WTC11 (cell line): ENCODE results near the gene C2orf49.

Experiments used
- AFF4 ChIP-seq: sonication (generic); formaldehyde crosslinking; IDR thresholded peaks from 2 replicates; pipeline ENCODE4 v1.8.1; 2023; ENCODE audit warnings: mild to moderate bottlenecking, missing genetic modification reagents, borderline replicate concordance
- ATF6 ChIP-seq: sonication (generic); formaldehyde crosslinking; IDR thresholded peaks from 2 replicates; pipeline ENCODE4 v1.8.1; 2023; ENCODE audit warnings: mild to moderate bottlenecking, missing genetic modification reagents
- CREB1 ChIP-seq: sonication (generic); formaldehyde crosslinking; IDR thresholded peaks from 2 replicates; pipeline ENCODE4 v1.8.0; 2023; ENCODE audit warnings: mild to moderate bottlenecking, missing genetic modification reagents
- USF2 ChIP-seq: sonication (generic); formaldehyde crosslinking; IDR thresholded peaks from 2 replicates; pipeline ENCODE4 v1.8.1; 2023; ENCODE audit warnings: mild to moderate bottlenecking, missing genetic modification reagents, moderate library complexity
- TF ChIP-seq, protein P1 (sequence below): sonication (generic); formaldehyde crosslinking; IDR thresholded peaks from 2 replicates; pipeline ENCODE4 v1.8.0; 2022; ENCODE audit warnings: missing genetic modification reagents
- TF ChIP-seq, protein P2 (sequence below): fragments of 200-600 bp; IDR thresholded peaks from 2 replicates; pipeline ENCODE4 v1.8.0; 2022; ENCODE audit warnings: antibody characterized with exemption
- TF ChIP-seq, protein P3 (sequence below): sonication (generic); formaldehyde crosslinking; IDR thresholded peaks from 2 replicates; pipeline ENCODE4 v1.8.0; 2023; ENCODE audit warnings: missing genetic modification reagents
- TF ChIP-seq, protein P4 (sequence below): sonication (generic); formaldehyde crosslinking; conservative IDR thresholded peaks from 2 replicates; pipeline ENCODE4 v1.8.1; 2023; ENCODE audit warnings: mild to moderate bottlenecking, low read depth, missing genetic modification reagents, moderate library complexity
- TF ChIP-seq, protein P5 (sequence below): sonication (generic); formaldehyde crosslinking; IDR thresholded peaks from 2 replicates; pipeline ENCODE4 v1.8.1; 2022; ENCODE audit warnings: low read depth, mild to moderate bottlenecking, moderate library complexity, missing genetic modification reagents, borderline replicate concordance

DNA sequence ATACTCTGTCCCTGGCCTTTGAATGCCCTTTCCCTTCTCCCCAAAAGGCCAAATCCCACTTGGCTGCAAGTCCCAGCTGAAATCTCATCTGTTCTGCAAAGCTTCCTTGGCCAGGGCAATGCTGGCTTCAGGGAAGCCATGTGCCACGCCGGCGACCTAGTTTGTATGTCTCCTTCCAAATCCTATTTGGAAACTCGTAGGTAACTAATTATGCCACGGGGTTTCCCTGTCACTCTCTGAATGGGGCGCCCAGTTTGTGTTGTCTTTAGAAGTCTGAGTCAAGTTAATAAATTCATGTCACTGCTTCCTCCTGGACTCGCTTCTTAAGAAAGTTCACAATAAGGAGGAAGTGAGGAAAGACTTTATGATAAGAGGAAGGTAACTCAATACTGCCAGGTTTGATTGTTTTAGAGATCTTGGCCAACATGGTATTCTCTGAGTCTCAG lies 42.4 kb downstream of the C2orf49 start:
- TF ChIP-seq, protein P1, sequence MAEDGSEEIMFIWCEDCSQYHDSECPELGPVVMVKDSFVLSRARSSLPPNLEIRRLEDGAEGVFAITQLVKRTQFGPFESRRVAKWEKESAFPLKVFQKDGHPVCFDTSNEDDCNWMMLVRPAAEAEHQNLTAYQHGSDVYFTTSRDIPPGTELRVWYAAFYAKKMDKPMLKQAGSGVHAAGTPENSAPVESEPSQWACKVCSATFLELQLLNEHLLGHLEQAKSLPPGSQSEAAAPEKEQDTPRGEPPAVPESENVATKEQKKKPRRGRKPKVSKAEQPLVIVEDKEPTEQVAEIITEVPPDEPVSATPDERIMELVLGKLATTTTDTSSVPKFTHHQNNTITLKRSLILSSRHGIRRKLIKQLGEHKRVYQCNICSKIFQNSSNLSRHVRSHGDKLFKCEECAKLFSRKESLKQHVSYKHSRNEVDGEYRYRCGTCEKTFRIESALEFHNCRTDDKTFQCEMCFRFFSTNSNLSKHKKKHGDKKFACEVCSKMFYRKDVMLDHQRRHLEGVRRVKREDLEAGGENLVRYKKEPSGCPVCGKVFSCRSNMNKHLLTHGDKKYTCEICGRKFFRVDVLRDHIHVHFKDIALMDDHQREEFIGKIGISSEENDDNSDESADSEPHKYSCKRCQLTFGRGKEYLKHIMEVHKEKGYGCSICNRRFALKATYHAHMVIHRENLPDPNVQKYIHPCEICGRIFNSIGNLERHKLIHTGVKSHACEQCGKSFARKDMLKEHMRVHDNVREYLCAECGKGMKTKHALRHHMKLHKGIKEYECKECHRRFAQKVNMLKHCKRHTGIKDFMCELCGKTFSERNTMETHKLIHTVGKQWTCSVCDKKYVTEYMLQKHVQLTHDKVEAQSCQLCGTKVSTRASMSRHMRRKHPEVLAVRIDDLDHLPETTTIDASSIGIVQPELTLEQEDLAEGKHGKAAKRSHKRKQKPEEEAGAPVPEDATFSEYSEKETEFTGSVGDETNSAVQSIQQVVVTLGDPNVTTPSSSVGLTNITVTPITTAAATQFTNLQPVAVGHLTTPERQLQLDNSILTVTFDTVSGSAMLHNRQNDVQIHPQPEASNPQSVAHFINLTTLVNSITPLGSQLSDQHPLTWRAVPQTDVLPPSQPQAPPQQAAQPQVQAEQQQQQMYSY = no peak
- TF ChIP-seq, protein P2, sequence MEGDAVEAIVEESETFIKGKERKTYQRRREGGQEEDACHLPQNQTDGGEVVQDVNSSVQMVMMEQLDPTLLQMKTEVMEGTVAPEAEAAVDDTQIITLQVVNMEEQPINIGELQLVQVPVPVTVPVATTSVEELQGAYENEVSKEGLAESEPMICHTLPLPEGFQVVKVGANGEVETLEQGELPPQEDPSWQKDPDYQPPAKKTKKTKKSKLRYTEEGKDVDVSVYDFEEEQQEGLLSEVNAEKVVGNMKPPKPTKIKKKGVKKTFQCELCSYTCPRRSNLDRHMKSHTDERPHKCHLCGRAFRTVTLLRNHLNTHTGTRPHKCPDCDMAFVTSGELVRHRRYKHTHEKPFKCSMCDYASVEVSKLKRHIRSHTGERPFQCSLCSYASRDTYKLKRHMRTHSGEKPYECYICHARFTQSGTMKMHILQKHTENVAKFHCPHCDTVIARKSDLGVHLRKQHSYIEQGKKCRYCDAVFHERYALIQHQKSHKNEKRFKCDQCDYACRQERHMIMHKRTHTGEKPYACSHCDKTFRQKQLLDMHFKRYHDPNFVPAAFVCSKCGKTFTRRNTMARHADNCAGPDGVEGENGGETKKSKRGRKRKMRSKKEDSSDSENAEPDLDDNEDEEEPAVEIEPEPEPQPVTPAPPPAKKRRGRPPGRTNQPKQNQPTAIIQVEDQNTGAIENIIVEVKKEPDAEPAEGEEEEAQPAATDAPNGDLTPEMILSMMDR = no peak
- TF ChIP-seq USF2 (no peak), CREB1 (CRISPR knock-in tag) (no peak), AFF4 (CRISPR knock-in tag) (no peak), ATF6 (no peak)
- TF ChIP-seq, protein P3, sequence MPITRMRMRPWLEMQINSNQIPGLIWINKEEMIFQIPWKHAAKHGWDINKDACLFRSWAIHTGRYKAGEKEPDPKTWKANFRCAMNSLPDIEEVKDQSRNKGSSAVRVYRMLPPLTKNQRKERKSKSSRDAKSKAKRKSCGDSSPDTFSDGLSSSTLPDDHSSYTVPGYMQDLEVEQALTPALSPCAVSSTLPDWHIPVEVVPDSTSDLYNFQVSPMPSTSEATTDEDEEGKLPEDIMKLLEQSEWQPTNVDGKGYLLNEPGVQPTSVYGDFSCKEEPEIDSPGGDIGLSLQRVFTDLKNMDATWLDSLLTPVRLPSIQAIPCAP (CRISPR knock-in tag) = no peak
- TF ChIP-seq, protein P4, sequence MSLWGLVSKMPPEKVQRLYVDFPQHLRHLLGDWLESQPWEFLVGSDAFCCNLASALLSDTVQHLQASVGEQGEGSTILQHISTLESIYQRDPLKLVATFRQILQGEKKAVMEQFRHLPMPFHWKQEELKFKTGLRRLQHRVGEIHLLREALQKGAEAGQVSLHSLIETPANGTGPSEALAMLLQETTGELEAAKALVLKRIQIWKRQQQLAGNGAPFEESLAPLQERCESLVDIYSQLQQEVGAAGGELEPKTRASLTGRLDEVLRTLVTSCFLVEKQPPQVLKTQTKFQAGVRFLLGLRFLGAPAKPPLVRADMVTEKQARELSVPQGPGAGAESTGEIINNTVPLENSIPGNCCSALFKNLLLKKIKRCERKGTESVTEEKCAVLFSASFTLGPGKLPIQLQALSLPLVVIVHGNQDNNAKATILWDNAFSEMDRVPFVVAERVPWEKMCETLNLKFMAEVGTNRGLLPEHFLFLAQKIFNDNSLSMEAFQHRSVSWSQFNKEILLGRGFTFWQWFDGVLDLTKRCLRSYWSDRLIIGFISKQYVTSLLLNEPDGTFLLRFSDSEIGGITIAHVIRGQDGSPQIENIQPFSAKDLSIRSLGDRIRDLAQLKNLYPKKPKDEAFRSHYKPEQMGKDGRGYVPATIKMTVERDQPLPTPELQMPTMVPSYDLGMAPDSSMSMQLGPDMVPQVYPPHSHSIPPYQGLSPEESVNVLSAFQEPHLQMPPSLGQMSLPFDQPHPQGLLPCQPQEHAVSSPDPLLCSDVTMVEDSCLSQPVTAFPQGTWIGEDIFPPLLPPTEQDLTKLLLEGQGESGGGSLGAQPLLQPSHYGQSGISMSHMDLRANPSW (CRISPR knock-in tag) = no peak
- TF ChIP-seq, protein P5, sequence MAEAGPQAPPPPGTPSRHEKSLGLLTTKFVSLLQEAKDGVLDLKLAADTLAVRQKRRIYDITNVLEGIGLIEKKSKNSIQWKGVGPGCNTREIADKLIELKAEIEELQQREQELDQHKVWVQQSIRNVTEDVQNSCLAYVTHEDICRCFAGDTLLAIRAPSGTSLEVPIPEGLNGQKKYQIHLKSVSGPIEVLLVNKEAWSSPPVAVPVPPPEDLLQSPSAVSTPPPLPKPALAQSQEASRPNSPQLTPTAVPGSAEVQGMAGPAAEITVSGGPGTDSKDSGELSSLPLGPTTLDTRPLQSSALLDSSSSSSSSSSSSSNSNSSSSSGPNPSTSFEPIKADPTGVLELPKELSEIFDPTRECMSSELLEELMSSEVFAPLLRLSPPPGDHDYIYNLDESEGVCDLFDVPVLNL (CRISPR knock-in tag) = no peak
